NCI-H526 treated with DMSO at 0.1 percent for 48 hours (cell line): ENCODE measurements around the gene CCM2.

Experiments
- DNase-seq: peaks from one replicate; lab custom pipeline; 2025; lab: John Stamatoyannopoulos, UW

The CCM2 gene

GRCh38 chr7:45082831-45083331 lies 82.9 kb downstream of the CCM2 start:
- DNase-seq, result no peak

GRCh38 chr7:45084336-45084735 lies 84.3 kb downstream of the CCM2 start:
- no peak for DNase-seq

- DNase-seq, result no peak
Measured at GRCh38 chr7:45084901-45085618, 85.1 kb downstream of the CCM2 start.

GRCh38 chr7:45085619-45086200 lies 85.7 kb downstream of the CCM2 start:
- no peak for DNase-seq

GRCh38 chr7:45086331-45087065 lies 86.5 kb downstream of the CCM2 start:
- DNase-seq, result no peak

GRCh38 chr7:45087301-45088145 lies 87.5 kb downstream of the CCM2 start:
- no peak for DNase-seq

GRCh38 chr7:45088146-45088701 lies 88.2 kb downstream of the CCM2 start:
- DNase-seq, result no peak

GRCh38 chr7:45088821-45089340 lies 88.9 kb downstream of the CCM2 start, which contains the start of gene NACAD:
TSS of gene NACAD (minus strand) at chr7:45088969. CDS start at chr7:45088894, 75 bp downstream.
- no peak for DNase-seq

GRCh38 chr7:45089341-45089891 lies 89.4 kb downstream of the CCM2 start:
- DNase-seq, result no peak

- DNase-seq, result no peak
Measured at GRCh38 chr7:45092100-45092930, 92.3 kb downstream of the CCM2 start.

- no peak for DNase-seq
Measured at GRCh38 chr7:45092931-45093235, 92.9 kb downstream of the CCM2 start.

- DNase-seq, result no peak
Measured at GRCh38 chr7:45098983-45099839, 99.2 kb downstream of the CCM2 start.

- no peak for DNase-seq
Measured at GRCh38 chr7:45099891-45100760, 100.1 kb downstream of the CCM2 start.

GRCh38 chr7:45100761-45101480 lies 100.9 kb downstream of the CCM2 start:
- no peak for DNase-seq

- DNase-seq, result no peak
Measured at GRCh38 chr7:45101748-45102147, 101.7 kb downstream of the CCM2 start.

- DNase-seq, result no peak
Measured at GRCh38 chr7:45102785-45103712, 103.0 kb downstream of the CCM2 start.
